GM18526 (cell line): ENCODE results near the gene RPAIN.

ENCODE experiments used
- POLR2A ChIP-seq: IDR thresholded peaks from 3 replicates; pipeline ENCODE4 v1.6.1; 2011; ENCODE audit not compliant: insufficient read length; ENCODE audit errors: extremely low read depth

RPAIN gene

GRCh38 chr17:5467416-5467815 is 47.4 kb downstream of the RPAIN start:
- no peak for TF ChIP-seq POLR2A

GRCh38 chr17:5468075-5468473 is 48.1 kb downstream of the RPAIN start:
- no peak for TF ChIP-seq POLR2A

DNA sequence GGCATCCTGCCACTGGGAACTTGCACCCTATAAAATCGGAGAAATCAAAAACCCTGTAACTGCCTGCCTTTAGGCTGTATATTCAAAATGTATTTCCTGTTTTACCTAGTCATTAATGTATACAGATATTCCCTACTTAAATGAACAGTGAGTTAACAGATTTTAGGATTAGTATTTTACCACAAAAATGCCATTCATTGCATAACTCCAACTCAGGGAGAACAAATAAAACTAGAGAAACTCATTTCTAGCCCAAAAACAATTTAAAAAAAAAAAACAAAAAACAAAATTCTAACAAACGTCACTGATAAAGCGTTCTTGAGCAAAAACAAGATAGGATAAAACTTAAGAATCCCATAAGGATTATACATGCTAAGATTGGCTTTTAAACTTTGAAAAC is 52.5 kb downstream of the RPAIN start:
- no peak for TF ChIP-seq POLR2A

GRCh38 chr17:5473906-5474305 is 53.9 kb downstream of the RPAIN start:
- TF ChIP-seq POLR2A: no peak

- TF ChIP-seq POLR2A: no peak
Observed at GRCh38 chr17:5478992-5479391, 59.0 kb downstream of the RPAIN start.

GRCh38 chr17:5480962-5481361 is 61.0 kb downstream of the RPAIN start:
- TF ChIP-seq POLR2A: no peak

DNA sequence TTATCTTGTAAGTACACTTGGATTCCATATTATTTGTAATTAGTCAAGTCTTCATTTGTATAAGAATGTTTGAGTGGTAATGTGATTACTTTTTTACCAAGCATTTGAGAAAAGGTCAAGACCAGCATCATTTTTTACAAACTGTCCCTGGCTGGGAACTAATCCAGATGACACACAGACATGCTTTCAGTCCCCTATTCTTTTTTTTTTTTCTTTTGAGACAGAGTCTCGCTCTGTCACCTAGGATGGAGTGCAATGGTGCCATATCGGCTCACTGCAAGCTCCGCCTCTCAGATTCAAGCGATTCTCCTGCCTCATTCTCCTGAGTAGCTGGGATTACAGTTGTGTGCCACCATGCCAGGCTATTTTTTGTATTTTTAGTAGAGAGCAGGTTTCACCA is 61.5 kb downstream of the RPAIN start:
- no peak for TF ChIP-seq POLR2A
